Testis (tissue), 3 donors: ENCODE measurements around the gene TRAK2. TPM values are rescaled to one million over a fixed set of nuclear protein-coding genes. Genes with fewer than 3 reads are reported as not detected.

Experiments used
- DNase-seq: peaks from one replicate; pipeline ENCODE4 v3.0.0-alpha.2; 2019
- H3K27ac ChIP-seq, 2 donors: fragments of 200-600 bp; sonication (generic); one replicate each; pipeline ENCODE4 v1.5.1; 2019
- H3K27me3 ChIP-seq: fragments of 200-600 bp; sonication (generic); one replicate; pipeline ENCODE4 v1.5.1; 2019
- H3K36me3 ChIP-seq: fragments of 200-600 bp; sonication (generic); one replicate; pipeline ENCODE4 v1.5.1; 2017; ENCODE audit warnings: low read depth; ENCODE audit errors: missing control alignments
- H3K4me1 ChIP-seq: fragments of 200-600 bp; sonication (generic); one replicate; pipeline ENCODE4 v1.5.1; 2019
- H3K4me3 ChIP-seq, 2 donors: fragments of 200-600 bp; sonication (generic); one replicate each; pipeline ENCODE4 v1.5.1; 2017 to 2019
- H3K9me3 ChIP-seq: fragments of 200-600 bp; sonication (generic); one replicate; pipeline ENCODE4 v1.5.1; 2017
- POLR2A ChIP-seq: fragments of 450-650 bp; IDR thresholded peaks from one replicate; pipeline ENCODE4 v1.6.1; 2017; ENCODE audit warnings: antibody characterized with exemption, mild to moderate bottlenecking, moderate library complexity
- WGBS, 2 donors: methylation state at CpG; one replicate each; pipeline ENCODE4 v1.1.5; 2018; 5-methylcytosine and 5-hydroxymethylcytosine counted together
- intact Hi-C: fragments of 100-400 bp; cut with DNase I; formaldehyde crosslinking; loops from one replicate; pipeline ENCODE4 v1.15.1; 2023; ENCODE audit warnings: low total_unique reads
- polyA plus RNA-seq: library from polyadenylated mRNA; stranded (reverse); fragments of 350-450 nt; fragmentation: Illumina TruSeq; extraction: RNeasy Lipid Tissue Mini Kit (QIAGEN cat#74804); gene quantifications from one replicate; pipeline ENCODE4 v1.2.3, GENCODE V29; 2014; ENCODE audit warnings: low read depth, low replicate concordance; ENCODE audit not compliant: insufficient read depth
- total RNA-seq, 2 donors: library from RNA; depleted of rRNA; stranded (reverse); fragments of >200 nt; gene quantifications; one replicate each; pipeline ENCODE4 v1.2.3, GENCODE V29; 2016
- TF ChIP-seq, protein P1 (sequence below), 3 experiments: fragments of 450-650 bp in 2 of 3; fragments of 200-600 bp in 1 of 3; sonication (generic) in 1 of 3; IDR thresholded peaks; one replicate each; pipeline ENCODE4 v1.5.1; 2016 to 2019; ENCODE audit warnings: antibody characterized with exemption in 3 of 3, mild to moderate bottlenecking in 2 of 3, moderate library complexity in 1 of 3

TRAK2 gene
- total and polyA plus RNA-seq, 3 donors from 2014 or later = 13.7 to 16.7 (median 15.7) TPM

DNA sequence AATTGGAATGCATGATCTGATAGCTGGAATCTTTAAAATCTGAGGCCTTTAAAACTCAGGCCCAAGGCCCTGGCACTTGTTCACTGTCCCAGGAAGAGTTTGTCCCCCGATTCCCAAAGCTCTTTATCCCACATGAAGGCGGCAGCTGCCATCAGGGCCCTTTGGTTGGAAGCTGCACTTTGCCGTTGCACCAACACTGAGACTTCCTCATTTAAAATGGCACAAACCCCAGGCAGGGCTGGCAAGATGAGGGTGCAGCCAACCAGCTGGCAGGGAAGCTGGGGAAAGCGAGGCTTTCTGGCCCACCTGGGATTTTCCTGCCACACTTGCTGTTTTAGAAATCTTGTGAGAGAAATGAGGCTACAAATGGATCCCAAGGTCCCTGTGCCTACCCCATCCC lies 100.4 kb downstream of the TRAK2 start:
- intact Hi-C loops = no loop called here
- H3K27ac ChIP-seq = no peak overlapping the region
- H3K36me3 ChIP-seq = no peaks in the 10 kb centered on the region
- TF ChIP-seq, protein P1, sequence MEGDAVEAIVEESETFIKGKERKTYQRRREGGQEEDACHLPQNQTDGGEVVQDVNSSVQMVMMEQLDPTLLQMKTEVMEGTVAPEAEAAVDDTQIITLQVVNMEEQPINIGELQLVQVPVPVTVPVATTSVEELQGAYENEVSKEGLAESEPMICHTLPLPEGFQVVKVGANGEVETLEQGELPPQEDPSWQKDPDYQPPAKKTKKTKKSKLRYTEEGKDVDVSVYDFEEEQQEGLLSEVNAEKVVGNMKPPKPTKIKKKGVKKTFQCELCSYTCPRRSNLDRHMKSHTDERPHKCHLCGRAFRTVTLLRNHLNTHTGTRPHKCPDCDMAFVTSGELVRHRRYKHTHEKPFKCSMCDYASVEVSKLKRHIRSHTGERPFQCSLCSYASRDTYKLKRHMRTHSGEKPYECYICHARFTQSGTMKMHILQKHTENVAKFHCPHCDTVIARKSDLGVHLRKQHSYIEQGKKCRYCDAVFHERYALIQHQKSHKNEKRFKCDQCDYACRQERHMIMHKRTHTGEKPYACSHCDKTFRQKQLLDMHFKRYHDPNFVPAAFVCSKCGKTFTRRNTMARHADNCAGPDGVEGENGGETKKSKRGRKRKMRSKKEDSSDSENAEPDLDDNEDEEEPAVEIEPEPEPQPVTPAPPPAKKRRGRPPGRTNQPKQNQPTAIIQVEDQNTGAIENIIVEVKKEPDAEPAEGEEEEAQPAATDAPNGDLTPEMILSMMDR (IDR thresholded peaks at IDR 0.05) = no peak
- no peak for TF ChIP-seq POLR2A
- 91 to 93% methylated on average over 4 of the region's 4 CpGs for WGBS, 2 donors
- no peaks in the 10 kb centered on the region for H3K27me3 ChIP-seq
- no peak overlapping the region for H3K4me3 ChIP-seq
- no peak for DNase-seq
- no peaks in the 10 kb centered on the region for H3K9me3 ChIP-seq
- no peaks in the 10 kb centered on the region for H3K4me1 ChIP-seq

DNA sequence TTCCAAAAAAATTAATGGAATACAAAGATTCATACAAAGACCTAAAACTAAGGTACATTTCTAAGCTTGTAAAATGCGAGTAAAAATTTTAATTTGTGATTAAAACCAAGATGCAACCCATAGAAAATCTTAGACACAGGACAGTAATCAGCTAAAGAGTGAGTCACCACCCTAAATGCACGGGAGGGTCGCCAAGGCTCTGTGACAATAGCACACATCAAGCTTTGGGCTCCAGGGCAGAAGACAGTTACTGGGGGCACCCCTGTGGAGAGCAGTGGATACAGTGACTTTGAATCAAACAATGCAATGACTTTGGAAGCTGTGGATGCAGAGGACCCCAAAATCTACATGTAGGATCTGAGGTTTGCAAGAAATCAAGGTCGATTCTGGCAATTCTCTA lies 101.7 kb downstream of the TRAK2 start:
- no peaks in the 10 kb centered on the region for H3K4me1 ChIP-seq
- no peaks in the 10 kb centered on the region for H3K36me3 ChIP-seq
- no peak for DNase-seq
- TF ChIP-seq POLR2A = no peak
- TF ChIP-seq, protein P1 (IDR thresholded peaks at IDR 0.05) = no peak
- WGBS, 2 donors = 70 to 80% methylated on average over 4 of the region's 4 CpGs
- no peak overlapping the region for H3K4me3 ChIP-seq
- no peak overlapping the region for H3K27ac ChIP-seq
- no peaks in the 10 kb centered on the region for H3K27me3 ChIP-seq
- intact Hi-C loops = no loop called here
- no peaks in the 10 kb centered on the region for H3K9me3 ChIP-seq

DNA sequence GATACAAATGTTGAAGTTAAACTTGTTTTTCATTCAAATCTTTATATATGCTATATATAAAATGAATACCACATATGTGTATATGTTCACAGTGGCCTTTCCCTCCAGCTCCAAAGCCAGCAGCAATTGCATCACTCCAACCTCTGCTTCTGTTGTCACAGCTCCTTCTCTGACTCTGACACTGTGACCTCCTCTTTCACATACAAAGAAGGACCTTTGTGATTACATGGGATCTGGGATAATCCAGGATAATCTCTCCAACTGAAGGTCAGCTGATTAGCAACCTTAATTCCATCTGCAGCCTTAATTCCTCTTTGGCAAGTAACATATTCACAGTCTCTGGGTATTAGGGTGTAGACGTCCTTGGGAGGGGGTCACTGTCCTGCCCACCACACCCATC lies 102.5 kb downstream of the TRAK2 start:
- TF ChIP-seq POLR2A = no peak
- TF ChIP-seq, protein P1 (IDR thresholded peaks at IDR 0.05) = no peak
- Histone ChIP-seq H3K27ac (no peak overlapping the region), H3K36me3 (no peaks in the 10 kb centered on the region), H3K9me3 (no peaks in the 10 kb centered on the region), H3K4me3 (no peak overlapping the region), H3K27me3 (no peaks in the 10 kb centered on the region), H3K4me1 (no peaks in the 10 kb centered on the region)
- intact Hi-C loops = no loop called here
- no peak for DNase-seq
- 82 to 95% methylated on average over 1 of the region's 1 CpG for WGBS, 2 donors

DNA sequence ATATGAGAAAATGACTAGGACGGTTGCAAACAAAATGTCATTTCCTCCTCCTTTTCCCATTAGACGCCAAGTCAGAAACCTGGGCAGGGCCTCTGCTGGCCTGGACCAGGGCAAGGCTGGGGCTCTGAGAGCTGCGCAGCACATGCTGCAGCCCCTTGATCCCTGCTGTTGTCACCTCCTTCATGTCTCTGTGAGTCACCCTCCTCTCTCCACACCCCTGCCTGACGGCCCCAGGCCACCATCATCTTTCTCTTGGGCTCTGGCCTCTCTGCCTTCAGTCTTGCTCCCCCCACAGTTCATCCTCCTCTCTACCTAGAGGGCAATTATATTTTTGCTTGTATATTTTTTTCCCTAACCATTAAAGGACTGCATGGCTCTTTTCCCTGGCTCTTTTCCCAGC lies 104.1 kb downstream of the TRAK2 start:
- intact Hi-C loops = no loop called here
- H3K36me3 ChIP-seq = no peaks in the 10 kb centered on the region
- no peaks in the 10 kb centered on the region for H3K9me3 ChIP-seq

More for the DNA sequence above, 104.1 kb downstream of the TRAK2 start:
- TF ChIP-seq POLR2A = no peak
- TF ChIP-seq, protein P1 (IDR thresholded peaks at IDR 0.05) = no peak
- Histone ChIP-seq H3K27ac (no peak overlapping the region), H3K4me3 (no peak overlapping the region), H3K27me3 (no peaks in the 10 kb centered on the region), H3K4me1 (no peaks in the 10 kb centered on the region)
- no peak for DNase-seq
- WGBS, 2 donors = 77 to 86% methylated on average over 4 of the region's 4 CpGs
